Activated T-cell treated with anti-CD3 and anti-CD28 coated beads for 24 hours (primary cell): ENCODE data around the gene SLC2A10.

Experiments used
- DNase-seq: peaks from one replicate; pipeline ENCODE4 v3.0.0-alpha.2; 2020; ENCODE audit warnings: low read depth

SLC2A10 gene

GRCh38 chr20:46703435-46703834 lies 6.0 kb upstream of the SLC2A10 start:
- DNase-seq = no peak

- no peak for DNase-seq
Observed at GRCh38 chr20:46704714-46705377, 4.6 kb upstream of the SLC2A10 start.

DNA sequence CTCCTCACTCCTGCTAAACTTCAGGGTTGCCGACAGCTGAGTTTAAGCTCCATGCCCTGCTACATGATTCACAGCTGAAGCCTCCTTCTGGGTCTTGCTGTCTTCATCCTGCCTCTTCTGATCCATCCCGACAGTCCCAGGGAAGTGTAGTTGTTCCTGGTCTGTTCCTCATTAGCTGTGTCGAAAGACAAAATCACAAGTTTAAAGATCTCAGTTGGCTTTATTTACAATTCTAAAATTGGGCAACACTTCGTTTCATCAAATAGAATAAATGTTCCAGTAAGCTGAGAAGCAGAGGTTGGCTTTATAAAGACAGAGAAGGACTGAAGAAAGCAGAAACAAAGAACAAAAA lies 4.1 kb upstream of the SLC2A10 start:
- no peak for DNase-seq

GRCh38 chr20:46706242-46706641 lies 3.2 kb upstream of the SLC2A10 start:
- no peak for DNase-seq

- no peak for DNase-seq
Observed at GRCh38 chr20:46708172-46708860, 1.1 kb upstream of the SLC2A10 start.

- DNase-seq = no peak
Observed at GRCh38 chr20:46709055-46709458, 392 bp upstream of the SLC2A10 start.

DNA sequence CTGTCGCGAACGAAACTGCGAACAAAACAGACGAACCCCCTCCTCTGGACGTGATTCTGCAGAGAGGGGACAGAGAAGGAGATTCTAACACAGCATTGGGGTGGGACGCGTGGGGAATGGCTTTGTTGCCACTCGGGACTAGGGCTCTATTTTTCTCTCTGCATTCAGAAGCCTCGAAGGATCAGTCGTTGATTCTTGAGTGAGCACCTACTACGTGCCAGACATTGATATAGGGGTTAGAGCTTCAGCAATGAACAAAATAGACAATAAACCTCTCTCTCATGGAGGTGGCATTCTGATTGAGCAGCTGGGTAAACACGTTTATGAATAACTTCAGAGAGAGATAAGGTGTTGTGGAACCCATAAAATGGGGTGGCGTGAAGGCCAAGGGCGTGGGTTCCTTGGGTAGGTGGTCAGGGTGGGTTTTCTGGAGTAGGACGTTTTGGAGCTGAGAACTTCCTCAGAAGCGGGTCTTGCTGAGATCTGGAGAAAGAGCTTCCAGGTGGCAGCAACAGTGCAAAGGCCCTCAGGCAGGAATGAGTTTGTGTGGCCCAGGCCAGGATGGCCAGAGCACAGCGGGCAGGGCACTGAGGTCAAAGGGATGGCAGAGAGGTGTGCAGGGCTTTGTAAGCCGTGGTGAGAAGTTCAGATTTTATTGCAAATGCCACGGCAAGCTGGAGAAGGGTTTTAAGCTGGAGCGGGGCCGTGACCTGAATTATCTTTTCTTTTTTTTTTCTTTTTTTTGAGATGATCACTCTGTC lies 884 bp downstream of the SLC2A10 start:
- no peak for DNase-seq

- no peak for DNase-seq
Observed at GRCh38 chr20:46712056-46712636, 2.7 kb downstream of the SLC2A10 start.

DNA sequence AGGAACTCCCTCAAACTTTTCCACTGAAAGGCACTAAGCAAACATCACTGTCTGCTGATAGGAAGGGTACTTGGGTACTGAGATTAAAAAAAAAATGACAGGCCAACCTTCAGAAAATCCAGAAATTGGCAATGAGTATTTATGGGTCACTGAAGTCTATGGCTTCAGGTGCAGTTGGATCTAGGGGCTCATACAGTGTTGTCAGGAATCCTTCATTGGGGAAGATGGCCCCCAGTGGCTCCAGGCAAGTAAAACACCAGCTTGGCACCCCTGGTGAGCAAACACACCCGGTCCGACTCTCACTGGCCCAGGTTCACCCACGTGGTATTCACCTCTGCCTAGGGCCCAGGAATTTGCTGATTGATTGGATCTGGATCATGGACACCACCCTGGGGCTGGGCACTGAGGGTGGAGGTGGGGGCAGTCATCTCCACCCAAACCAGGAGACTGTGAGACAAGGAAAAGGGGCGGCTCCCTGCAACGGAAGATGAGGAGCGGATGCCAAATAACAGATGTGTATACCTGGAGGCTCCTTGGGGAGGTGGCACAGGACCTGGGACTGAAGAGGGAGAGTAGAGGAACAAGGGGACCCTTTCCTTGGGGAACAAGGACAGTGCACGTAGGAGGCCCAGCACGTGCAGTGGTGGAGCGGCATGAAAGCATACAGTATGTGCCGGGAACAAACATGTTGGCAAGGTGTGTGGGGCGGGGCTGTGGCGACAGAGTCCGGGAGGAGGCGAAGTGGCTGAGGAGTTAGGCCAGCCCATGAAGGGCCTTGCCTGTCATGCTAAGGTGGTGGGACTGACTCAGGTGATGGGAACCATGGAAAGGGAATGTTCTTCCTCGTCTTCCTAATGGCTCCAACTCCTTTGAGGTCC lies 4.7 kb downstream of the SLC2A10 start:
- DNase-seq = no peak

GRCh38 chr20:46715292-46715756 lies 5.9 kb downstream of the SLC2A10 start:
- no peak for DNase-seq

- DNase-seq = no peak
Observed at GRCh38 chr20:46717818-46718541, 8.5 kb downstream of the SLC2A10 start.

- no peak for DNase-seq
Observed at GRCh38 chr20:46720019-46720418, 10.6 kb downstream of the SLC2A10 start.

DNA sequence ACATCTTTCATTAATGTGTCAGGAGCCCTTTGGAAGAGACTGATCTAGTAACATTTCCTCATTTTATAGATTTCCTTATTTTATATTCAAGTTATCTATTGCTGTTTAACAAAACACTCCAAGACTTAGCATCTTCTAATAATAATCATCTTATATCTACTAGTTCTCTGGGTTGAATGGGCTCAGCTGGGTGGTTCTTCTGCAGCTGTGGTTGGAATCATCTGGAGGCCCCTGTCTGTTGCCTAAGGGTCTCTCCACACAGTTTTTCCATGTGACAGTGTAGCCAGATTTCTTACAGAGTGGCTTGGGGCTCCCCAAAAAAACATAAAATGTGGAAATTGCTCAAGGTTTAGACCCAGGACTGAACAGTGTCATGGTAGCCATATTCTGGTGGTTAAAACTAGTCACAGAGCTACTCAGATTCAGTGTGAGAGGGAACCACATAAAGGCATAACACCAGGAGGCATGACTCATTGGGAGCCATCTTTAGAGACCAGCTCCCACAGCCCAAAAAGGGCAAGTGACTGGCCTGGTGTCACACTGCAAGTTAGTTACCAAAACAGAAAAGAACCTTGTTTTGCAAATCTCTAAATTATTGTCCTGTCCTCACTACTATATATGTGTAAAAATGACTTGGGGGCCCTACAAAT lies 11.5 kb downstream of the SLC2A10 start:
- DNase-seq = no peak

DNA sequence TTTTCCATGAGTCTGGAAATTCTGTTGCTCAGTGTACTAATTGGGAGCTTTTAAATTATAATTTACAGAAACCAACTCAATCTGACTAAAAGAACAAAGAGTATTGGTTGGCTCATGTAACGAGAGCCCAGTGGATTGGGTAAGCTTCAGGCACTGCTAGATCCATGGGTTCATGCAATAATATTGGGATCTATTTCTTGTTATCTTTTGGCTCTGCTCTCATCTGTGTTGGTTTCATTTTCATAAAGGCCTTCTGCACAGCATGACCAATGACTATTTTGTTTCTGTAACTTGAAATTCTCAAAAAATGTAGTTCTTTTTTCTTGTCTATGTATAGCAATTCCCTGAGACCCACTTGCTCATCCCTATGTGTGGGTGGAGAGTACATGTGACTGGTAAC lies 12.0 kb downstream of the SLC2A10 start:
- no peak for DNase-seq

DNA sequence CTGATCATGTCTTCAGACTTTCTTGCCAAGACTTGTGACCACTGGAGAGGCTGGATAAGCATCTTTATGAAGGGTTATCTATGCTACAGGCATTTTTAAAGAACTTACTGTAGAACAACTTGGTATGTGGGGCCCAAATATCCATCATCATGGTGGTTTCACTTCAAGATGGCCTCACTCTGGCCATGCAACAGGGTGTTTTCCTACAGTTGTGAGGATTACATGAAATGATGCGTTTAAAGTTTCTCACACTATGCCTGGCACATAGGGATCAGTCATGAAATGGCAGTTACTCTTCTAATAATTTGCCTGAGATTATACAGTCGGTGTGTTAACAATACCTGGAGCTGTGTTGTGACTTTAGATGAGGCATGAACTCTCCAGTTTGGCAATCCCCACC lies 13.0 kb downstream of the SLC2A10 start:
- no peak for DNase-seq

DNA sequence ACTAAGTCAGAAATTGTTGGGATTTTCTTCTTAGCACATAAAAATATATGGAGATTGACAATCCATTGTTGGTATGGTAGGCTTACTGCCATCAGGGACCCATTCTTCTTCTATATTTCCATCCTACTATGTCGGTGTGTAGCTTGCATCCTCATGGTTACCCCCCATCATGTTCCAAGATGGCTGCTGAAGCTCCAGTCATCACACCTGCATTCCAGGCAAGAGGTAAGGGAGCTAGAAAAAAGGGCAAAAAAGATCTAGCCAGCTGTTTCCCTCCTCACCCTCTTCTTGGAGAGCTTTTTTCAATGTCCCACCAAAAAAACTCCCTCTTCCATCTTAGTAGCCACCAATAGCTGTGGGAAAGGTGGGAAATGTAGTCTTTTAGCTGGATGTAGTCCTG lies 13.6 kb downstream of the SLC2A10 start:
- DNase-seq = no peak

DNA sequence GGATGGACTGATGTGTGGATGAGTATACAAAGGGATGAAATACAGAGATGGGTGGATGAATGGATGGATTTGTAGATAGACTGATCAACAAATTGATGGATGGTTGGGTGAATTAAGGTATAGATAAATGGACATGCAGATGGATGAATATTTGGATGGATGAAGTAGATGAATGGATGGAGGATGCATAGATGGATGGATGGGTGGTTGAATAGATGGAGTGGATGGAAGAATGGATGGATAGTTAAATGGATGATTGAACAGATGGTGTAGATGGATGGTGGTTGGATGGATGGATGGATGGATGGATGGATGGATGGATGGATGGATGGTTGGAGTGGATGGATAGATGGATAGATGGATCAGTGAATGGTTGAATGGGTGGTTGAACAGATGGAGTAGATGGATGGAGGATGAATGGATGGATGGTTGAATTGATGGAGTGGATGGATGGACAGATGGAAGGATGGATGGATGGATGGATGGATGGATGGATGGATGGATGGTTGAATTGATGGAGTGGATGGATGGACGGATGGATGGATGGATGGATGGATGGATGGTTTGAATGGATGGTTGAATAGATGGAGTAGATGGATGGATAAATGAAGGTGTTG lies 15.0 kb downstream of the SLC2A10 start:
- no peak for DNase-seq

- no peak for DNase-seq
Observed at GRCh38 chr20:46725186-46726165, 16.0 kb downstream of the SLC2A10 start.

- DNase-seq = no peak
Observed at GRCh38 chr20:46731770-46732169, 22.3 kb downstream of the SLC2A10 start.
